ENCODE data around the gene ATP8A1.

DNA sequence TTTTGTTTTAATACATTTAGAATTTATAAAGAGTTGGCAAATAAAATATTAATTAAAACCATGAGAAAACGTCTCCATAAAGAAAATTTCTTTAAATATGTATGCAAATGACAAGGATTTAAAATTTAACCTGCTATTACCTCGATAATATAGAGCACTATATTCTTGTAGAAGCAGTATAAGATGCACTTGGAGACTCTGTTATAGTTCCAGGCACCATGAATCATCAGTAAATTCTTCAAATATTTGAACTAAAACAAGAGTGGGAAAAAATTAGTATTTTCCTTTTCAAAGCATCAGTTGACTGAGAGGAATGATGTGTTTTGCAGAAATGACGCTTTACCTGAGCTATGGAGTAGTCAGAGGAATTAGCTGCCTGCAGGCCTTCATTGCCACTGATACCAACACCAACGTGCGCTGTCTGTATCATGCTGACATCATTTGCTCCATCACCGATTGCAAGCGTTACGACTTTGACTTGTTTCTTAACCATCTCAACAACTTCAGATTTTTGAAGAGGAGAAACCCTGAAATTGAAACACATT, 192.3 kb downstream of the ATP8A1 start:
- TF ChIP-seq GTF2F1 (IDR thresholded peaks at IDR 0.05; ENCODE audit: borderline replicate concordance, low read depth, low read length) (no peak), NANOG (IDR thresholded peaks at IDR 0.05; ENCODE audit: insufficient read depth, low read depth, low read length, poor library complexity, severe bottlenecking) (no peak), POLR2AphosphoS5 (IDR thresholded peaks at IDR 0.05; ENCODE audit: low read depth, low read length) (no peak), SIX5 (IDR thresholded peaks at IDR 0.05; ENCODE audit: low read depth, low read length) (no peak), CBX8 (IDR thresholded peaks at IDR 0.05; ENCODE audit: borderline replicate concordance, low read depth, low read length) (no peak), EP300 (IDR thresholded peaks at IDR 0.05; ENCODE audit: borderline replicate concordance in 1 of 2, low read depth in 2 of 2, low read length in 2 of 2) (no peak)
- TF ChIP-seq, protein P1, sequence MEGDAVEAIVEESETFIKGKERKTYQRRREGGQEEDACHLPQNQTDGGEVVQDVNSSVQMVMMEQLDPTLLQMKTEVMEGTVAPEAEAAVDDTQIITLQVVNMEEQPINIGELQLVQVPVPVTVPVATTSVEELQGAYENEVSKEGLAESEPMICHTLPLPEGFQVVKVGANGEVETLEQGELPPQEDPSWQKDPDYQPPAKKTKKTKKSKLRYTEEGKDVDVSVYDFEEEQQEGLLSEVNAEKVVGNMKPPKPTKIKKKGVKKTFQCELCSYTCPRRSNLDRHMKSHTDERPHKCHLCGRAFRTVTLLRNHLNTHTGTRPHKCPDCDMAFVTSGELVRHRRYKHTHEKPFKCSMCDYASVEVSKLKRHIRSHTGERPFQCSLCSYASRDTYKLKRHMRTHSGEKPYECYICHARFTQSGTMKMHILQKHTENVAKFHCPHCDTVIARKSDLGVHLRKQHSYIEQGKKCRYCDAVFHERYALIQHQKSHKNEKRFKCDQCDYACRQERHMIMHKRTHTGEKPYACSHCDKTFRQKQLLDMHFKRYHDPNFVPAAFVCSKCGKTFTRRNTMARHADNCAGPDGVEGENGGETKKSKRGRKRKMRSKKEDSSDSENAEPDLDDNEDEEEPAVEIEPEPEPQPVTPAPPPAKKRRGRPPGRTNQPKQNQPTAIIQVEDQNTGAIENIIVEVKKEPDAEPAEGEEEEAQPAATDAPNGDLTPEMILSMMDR (IDR thresholded peaks at IDR 0.05; ENCODE audit: control extremely low read depth in 1 of 3, insufficient read depth in 1 of 3, low read depth in 1 of 3, low read length in 3 of 3), result no peak
- TF ChIP-seq, protein P2, sequence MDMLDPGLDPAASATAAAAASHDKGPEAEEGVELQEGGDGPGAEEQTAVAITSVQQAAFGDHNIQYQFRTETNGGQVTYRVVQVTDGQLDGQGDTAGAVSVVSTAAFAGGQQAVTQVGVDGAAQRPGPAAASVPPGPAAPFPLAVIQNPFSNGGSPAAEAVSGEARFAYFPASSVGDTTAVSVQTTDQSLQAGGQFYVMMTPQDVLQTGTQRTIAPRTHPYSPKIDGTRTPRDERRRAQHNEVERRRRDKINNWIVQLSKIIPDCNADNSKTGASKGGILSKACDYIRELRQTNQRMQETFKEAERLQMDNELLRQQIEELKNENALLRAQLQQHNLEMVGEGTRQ (IDR thresholded peaks at IDR 0.05; ENCODE audit: low read length), result no peak
